T-helper 1 cell treated with Interleukin-12 subunit alpha and Interleukin-12 subunit beta and Interleukin-4 antibody, amounts not matched to agents 30 μg/mL and 1 μg/mL, for 36 hours (primary cell): Measurements from ENCODE around the gene OR7A17.

ENCODE experiments used
- H3K27ac Mint-ChIP-seq: one replicate; pipeline ENCODE4 v1.8.0; 2021; ENCODE audit warnings: mild to moderate bottlenecking, mixed read lengths
- H3K27me3 Mint-ChIP-seq: one replicate; pipeline ENCODE4 v1.8.0; 2021; ENCODE audit warnings: low read depth, mixed read lengths
- H3K36me3 Mint-ChIP-seq: one replicate; pipeline ENCODE4 v1.8.0; 2021; ENCODE audit warnings: low read depth, mixed read lengths
- H3K4me1 Mint-ChIP-seq: one replicate; pipeline ENCODE4 v1.8.0; 2021; ENCODE audit warnings: low read depth, mixed read lengths
- H3K4me3 Mint-ChIP-seq: one replicate; pipeline ENCODE4 v1.8.0; 2021; ENCODE audit warnings: mild to moderate bottlenecking, moderate library complexity, mixed read lengths
- H3K9me3 Mint-ChIP-seq: one replicate; pipeline ENCODE4 v1.8.0; 2021; ENCODE audit warnings: mixed read lengths

Gene OR7A17

DNA sequence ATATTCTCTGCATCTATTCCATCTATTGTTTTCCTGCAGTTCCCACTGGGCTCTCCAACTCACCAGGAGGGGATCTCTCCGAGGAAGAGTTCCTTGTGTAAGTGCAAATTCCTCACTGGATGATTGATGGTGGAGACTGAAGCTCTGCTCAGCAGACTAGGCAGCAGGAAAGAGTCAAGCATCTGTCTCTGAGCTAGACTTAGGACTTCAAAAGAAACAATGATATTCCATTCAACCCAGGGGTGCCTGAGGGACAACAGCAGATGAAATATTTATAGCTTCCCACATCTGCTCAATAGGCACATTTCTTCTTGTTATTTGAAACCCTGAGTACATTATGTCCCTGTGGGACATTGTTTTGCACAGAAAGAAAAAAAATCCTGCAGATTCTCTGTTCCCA, 50.9 kb downstream of the OR7A17 start, which contains the start of the genes OR7A5 and OR7C1:
OR7A5 (minus strand) TSS at position 175 of the 400 bp plus-strand sequence. CDS start 6,944 bp downstream, outside the sequence.
OR7C1 (minus strand) TSS at position 175 of the 400 bp plus-strand sequence. CDS start 35,049 bp downstream, outside the sequence.
- Mint-ChIP-seq H3K27me3 (no peaks in the 10 kb centered on the region), H3K9me3 (no peaks in the 10 kb centered on the region), H3K4me3 (no peak within 1 kb of the TSS), H3K36me3 (no peaks in the 10 kb centered on the region), H3K27ac (no peak within 1 kb of the TSS), H3K4me1 (no peaks in the 10 kb centered on the region)

DNA sequence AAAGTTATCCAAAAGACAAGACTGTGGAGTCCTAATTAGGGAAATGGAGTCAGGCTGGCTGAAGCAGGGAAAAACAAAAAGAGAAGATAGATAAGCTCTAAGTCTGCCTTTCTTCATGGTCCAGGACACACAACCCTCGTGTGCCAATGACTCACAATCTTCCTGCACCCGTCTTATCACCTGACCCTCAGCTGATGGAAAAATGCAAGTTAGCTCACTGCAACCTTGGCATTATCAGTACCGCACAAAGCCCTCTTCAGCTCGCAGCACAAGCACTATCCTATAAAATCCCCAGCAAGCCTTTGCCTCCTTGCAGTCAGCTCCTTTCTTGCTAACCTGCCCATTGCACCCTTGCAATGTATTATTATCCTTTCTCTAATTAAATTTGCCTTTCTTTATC, 55.2 kb downstream of the OR7A17 start:
- no peaks in the 10 kb centered on the region for H3K9me3 Mint-ChIP-seq
- H3K27ac Mint-ChIP-seq = no peak overlapping the region
- H3K27me3 Mint-ChIP-seq = no peaks in the 10 kb centered on the region
- no peaks in the 10 kb centered on the region for H3K4me1 Mint-ChIP-seq
- H3K4me3 Mint-ChIP-seq = no peak overlapping the region
- no peaks in the 10 kb centered on the region for H3K36me3 Mint-ChIP-seq
